ENCODE results near the gene CTTNBP2NL.

Gene CTTNBP2NL

GRCh38 chr1:112502826-112503225, 106.8 kb downstream of the CTTNBP2NL start:
- H3K4me3 Mint-ChIP-seq = peak overlapping the region; percentile 80

DNA sequence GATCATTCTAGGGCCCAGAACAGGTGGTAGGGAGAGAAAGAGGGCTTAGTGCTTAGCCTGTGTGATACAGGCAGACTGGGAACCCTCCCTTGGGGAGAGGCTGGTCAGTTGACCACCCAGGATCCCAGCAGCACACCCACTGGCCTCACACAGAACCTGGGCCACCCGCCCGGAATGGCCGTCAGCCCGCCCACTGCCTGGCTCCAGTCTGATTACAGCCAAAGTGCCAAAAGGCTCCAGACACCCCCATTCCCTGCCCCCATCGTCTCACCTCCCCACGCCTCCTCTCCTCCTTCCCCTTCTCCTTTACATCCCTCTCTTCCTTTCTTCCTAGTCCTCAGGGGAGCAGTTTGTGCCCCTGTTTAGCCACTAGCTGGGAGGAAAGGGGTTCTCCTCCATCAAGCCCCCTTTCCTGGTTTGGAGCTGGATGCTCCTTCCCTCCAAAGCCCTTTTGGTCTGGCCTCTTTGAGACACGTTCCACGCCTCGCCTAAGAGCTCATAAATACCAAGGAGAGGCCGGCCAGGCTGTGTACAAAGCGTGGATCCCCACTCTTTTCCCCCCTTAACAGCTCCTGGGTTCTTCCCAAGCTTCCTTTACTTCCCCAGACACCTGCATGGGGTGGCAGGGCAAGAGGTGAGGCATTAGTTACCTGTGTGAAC, 108.1 kb downstream of the CTTNBP2NL start:
- H3K36me3 Mint-ChIP-seq (ENCODE audit: low read depth) = no peaks in the 10 kb centered on the region
- H3K9me3 Mint-ChIP-seq = no peaks in the 10 kb centered on the region
- peaks cover 35% of the 10 kb centered on the region for H3K4me1 Mint-ChIP-seq
- no peak for DNase-seq
- no peak overlapping the region for H3K27ac Mint-ChIP-seq
- no peak for TF ChIP-seq CTCF (IDR thresholded peaks at IDR 0.05)
- H3K27me3 Mint-ChIP-seq (ENCODE audit: low read depth, poor library complexity) = peaks cover 98% of the 10 kb centered on the region
- H3K4me3 Mint-ChIP-seq = no peak overlapping the region

More at GRCh38 chr1:112502826-112503225, 106.8 kb downstream of the CTTNBP2NL start:
- no peak for TF ChIP-seq CTCF (IDR thresholded peaks at IDR 0.05)
- no peaks in the 10 kb centered on the region for H3K36me3 Mint-ChIP-seq (ENCODE audit: low read depth)
- H3K27me3 Mint-ChIP-seq (ENCODE audit: low read depth, poor library complexity) = peaks cover 98% of the 10 kb centered on the region
- no peaks in the 10 kb centered on the region for H3K9me3 Mint-ChIP-seq
- H3K4me1 Mint-ChIP-seq = peaks cover 35% of the 10 kb centered on the region
- no peak for DNase-seq
- H3K27ac Mint-ChIP-seq = no peak overlapping the region

- Mint-ChIP-seq H3K27ac (no peak overlapping the region), H3K27me3 (ENCODE audit: low read depth, poor library complexity) (peaks cover 98% of the 10 kb centered on the region), H3K9me3 (no peaks in the 10 kb centered on the region), H3K4me1 (peaks cover 35% of the 10 kb centered on the region), H3K4me3 (no peak overlapping the region), H3K36me3 (ENCODE audit: low read depth) (no peaks in the 10 kb centered on the region)
- TF ChIP-seq CTCF (IDR thresholded peaks at IDR 0.05) = no peak
- DNase-seq = no peak
These were observed 108.8 kb downstream of the CTTNBP2NL start for GRCh38 chr1:112504661-112505399.

DNA sequence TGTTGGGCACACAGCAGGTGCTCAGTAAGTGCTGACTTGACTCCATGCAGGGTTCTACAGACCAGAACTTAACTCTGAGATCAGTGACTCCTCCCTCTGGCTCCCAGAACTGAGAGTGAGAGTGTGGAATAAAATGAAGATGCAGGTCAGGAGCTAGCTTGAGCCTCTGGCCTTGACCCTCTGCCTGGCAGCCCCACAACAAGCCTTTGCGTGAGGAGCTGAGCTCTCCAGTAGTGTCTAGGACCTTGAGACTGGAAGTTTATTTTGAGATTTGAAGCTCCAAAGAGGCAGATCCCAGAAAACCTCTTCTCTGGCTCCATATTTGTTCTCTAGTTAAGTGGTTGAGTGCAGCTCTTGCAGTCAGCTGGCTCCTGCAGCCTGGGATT, 109.4 kb downstream of the CTTNBP2NL start:
- H3K27ac Mint-ChIP-seq = no peak overlapping the region
- H3K4me3 Mint-ChIP-seq = no peak overlapping the region
- H3K4me1 Mint-ChIP-seq = peaks cover 35% of the 10 kb centered on the region
- H3K36me3 Mint-ChIP-seq (ENCODE audit: low read depth) = no peaks in the 10 kb centered on the region
- H3K27me3 Mint-ChIP-seq (ENCODE audit: low read depth, poor library complexity) = peaks cover 98% of the 10 kb centered on the region
- no peak for DNase-seq
- TF ChIP-seq CTCF (IDR thresholded peaks at IDR 0.05) = no peak
- H3K9me3 Mint-ChIP-seq = no peaks in the 10 kb centered on the region

DNA sequence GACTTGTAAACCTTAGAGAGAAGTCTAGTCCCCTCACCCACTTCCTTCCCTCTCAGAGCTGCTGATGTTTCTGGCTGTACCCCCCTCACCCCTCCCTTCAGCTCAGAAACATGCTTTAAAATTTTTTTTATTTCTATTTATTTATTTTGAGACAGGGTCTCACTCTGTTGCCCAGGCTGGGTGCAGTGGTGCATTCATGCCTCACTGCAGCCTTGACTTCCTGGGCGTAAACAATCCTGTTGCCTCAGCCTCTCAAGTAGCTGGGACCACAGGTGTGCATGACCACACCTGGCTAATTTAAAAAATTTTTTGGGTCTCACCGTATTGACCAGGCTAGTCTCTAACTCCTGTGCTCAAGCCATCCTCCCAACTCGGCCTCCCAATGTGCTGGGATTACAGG, 109.9 kb downstream of the CTTNBP2NL start:
- no peaks in the 10 kb centered on the region for H3K9me3 Mint-ChIP-seq
- no peak overlapping the region for H3K27ac Mint-ChIP-seq
- H3K27me3 Mint-ChIP-seq (ENCODE audit: low read depth, poor library complexity) = peaks cover 100% of the 10 kb centered on the region
- H3K4me1 Mint-ChIP-seq = peaks cover 35% of the 10 kb centered on the region
- no peak overlapping the region for H3K4me3 Mint-ChIP-seq
- TF ChIP-seq CTCF (IDR thresholded peaks at IDR 0.05) = no peak
- no peak for DNase-seq
- no peaks in the 10 kb centered on the region for H3K36me3 Mint-ChIP-seq (ENCODE audit: low read depth)

Data from nephron progenitor cell (in vitro differentiated cells).